HepG2 (cell line): ENCODE data around the gene RUNX2. TPM values are rescaled to one million over a fixed set of nuclear protein-coding genes. Genes with fewer than 3 reads are reported as not detected.

Source experiments
- ASH2L ChIP-seq: fragments of 300-600, 200-600 bp; sonication (generic); IDR thresholded peaks from 2 replicates; pipeline ENCODE4 v1.7.0; 2017; ENCODE audit warnings: low read depth, mild to moderate bottlenecking, moderate library complexity, mixed read lengths, low read length; ENCODE audit not compliant: insufficient read length
- CAMTA2 ChIP-seq: sonication (generic); formaldehyde crosslinking; IDR thresholded peaks from 2 replicates; pipeline ENCODE4 v1.4.0; 2020; ENCODE audit warnings: mild to moderate bottlenecking, missing genetic modification reagents, borderline replicate concordance
- FUBP1 ChIP-seq: sonication (generic); formaldehyde crosslinking; IDR thresholded peaks from 2 replicates; pipeline ENCODE4 v1.5.1; 2020; ENCODE audit warnings: missing genetic modification reagents, mild to moderate bottlenecking, borderline replicate concordance
- IRX3 ChIP-seq: sonication (generic); formaldehyde crosslinking; IDR thresholded peaks from 2 replicates; pipeline ENCODE4 v1.8.1; 2023; ENCODE audit warnings: mild to moderate bottlenecking, low read depth, missing genetic modification reagents, borderline replicate concordance
- KLF16 ChIP-seq, 2 experiments: sonication (generic) in 1 of 2; formaldehyde crosslinking in 1 of 2; IDR thresholded peaks; 2 replicates each; pipeline versions ENCODE4 v1.6.1 to v1.8.0; 2016 to 2023; ENCODE audit warnings: missing genetic modification reagents in 2 of 2, missing compliant biosample characterization in 1 of 2
- MTF2 ChIP-seq: sonication (generic); formaldehyde crosslinking; IDR thresholded peaks from 2 replicates; pipeline ENCODE4 v1.5.0; 2020; ENCODE audit warnings: missing genetic modification reagents, borderline replicate concordance
- MXD1 ChIP-seq: sonication (generic); formaldehyde crosslinking; IDR thresholded peaks from 2 replicates; pipeline ENCODE4 v1.4.0; 2020; ENCODE audit warnings: mild to moderate bottlenecking, missing genetic modification reagents
- POGK ChIP-seq: sonication (generic); formaldehyde crosslinking; conservative IDR thresholded peaks from 2 replicates; pipeline ENCODE4 v1.8.0; 2022; ENCODE audit warnings: mild to moderate bottlenecking, moderate library complexity, missing genetic modification reagents
- RBM22 ChIP-seq: fragments of 200-400 bp; formaldehyde crosslinking; optimal IDR thresholded peaks from 2 replicates; pipeline ENCODE3; 2017; ENCODE audit warnings: mild to moderate bottlenecking, low read length, moderate library complexity
- SIN3A ChIP-seq: IDR thresholded peaks from 2 replicates; pipeline ENCODE4 v1.6.1; 2011; ENCODE audit warnings: low read depth, mild to moderate bottlenecking, control low read depth, low read length, borderline replicate concordance
- SNAPC2 ChIP-seq: sonication (generic); formaldehyde crosslinking; IDR thresholded peaks from 2 replicates; pipeline ENCODE4 v1.8.1; 2022; ENCODE audit warnings: mild to moderate bottlenecking, missing genetic modification reagents
- TGIF2 ChIP-seq: IDR thresholded peaks from 2 replicates; pipeline ENCODE4 v1.6.1; 2016; ENCODE audit warnings: control low read depth, missing compliant biosample characterization
- ZBTB38 ChIP-seq: sonication (generic); formaldehyde crosslinking; IDR thresholded peaks from 2 replicates; pipeline ENCODE4 v1.5.1; 2020; ENCODE audit warnings: mild to moderate bottlenecking, missing genetic modification reagents
- ZFX ChIP-seq: sonication (generic); formaldehyde crosslinking; IDR thresholded peaks from 2 replicates; pipeline ENCODE4 v1.4.0; 2020; ENCODE audit warnings: mild to moderate bottlenecking, low read depth, missing genetic modification reagents, moderate library complexity
- ZNF121 ChIP-seq: sonication (generic); formaldehyde crosslinking; IDR thresholded peaks from 2 replicates; pipeline ENCODE4 v1.5.0; 2020; ENCODE audit warnings: mild to moderate bottlenecking, missing genetic modification reagents
- ZNF20 ChIP-seq: sonication (generic); formaldehyde crosslinking; IDR thresholded peaks from 2 replicates; pipeline ENCODE4 v1.4.0; 2020; ENCODE audit warnings: mild to moderate bottlenecking, moderate library complexity, missing genetic modification reagents
- ZNF225 ChIP-seq: sonication (generic); formaldehyde crosslinking; IDR thresholded peaks from 2 replicates; pipeline ENCODE4 v1.4.0; 2020; ENCODE audit warnings: mild to moderate bottlenecking, missing genetic modification reagents
- ZNF264 ChIP-seq: sonication (generic); formaldehyde crosslinking; IDR thresholded peaks from 2 replicates; pipeline ENCODE4 v1.4.0; 2020; ENCODE audit warnings: missing genetic modification reagents
- ZNF30 ChIP-seq: sonication (generic); formaldehyde crosslinking; IDR thresholded peaks from 2 replicates; pipeline ENCODE4 v1.5.0; 2020; ENCODE audit warnings: mild to moderate bottlenecking, missing genetic modification reagents
- ZNF567 ChIP-seq: sonication (generic); formaldehyde crosslinking; IDR thresholded peaks from 2 replicates; pipeline ENCODE4 v1.8.1; 2023; ENCODE audit warnings: mild to moderate bottlenecking, missing genetic modification reagents, borderline replicate concordance
- ZNF580 ChIP-seq: IDR thresholded peaks from 2 replicates; pipeline ENCODE4 v1.6.1; 2016; ENCODE audit warnings: low read depth, borderline replicate concordance
- ZNF776 ChIP-seq: sonication (generic); formaldehyde crosslinking; IDR thresholded peaks from 2 replicates; pipeline ENCODE4 v1.4.0; 2020; ENCODE audit warnings: mild to moderate bottlenecking, missing genetic modification reagents
- ZNF879 ChIP-seq: sonication (generic); formaldehyde crosslinking; IDR thresholded peaks from 2 replicates; pipeline ENCODE4 v1.8.1; 2023; ENCODE audit warnings: missing genetic modification reagents
- polyA plus RNA-seq, 8 experiments: library from polyadenylated mRNA; depleted of rRNA in 3 of 8; stranded (reverse) in 7 of 8; unstranded in 1 of 8; fragments of >200 nt; fragmentation: Illumina TruSeq in 4 of 8; extraction: Trizol in 4 of 8; gene quantifications; 2 replicates each; pipeline versions ENCODE4 v1.2.1 to v1.2.3, GENCODE V29; 2011 to 2016; ENCODE audit warnings: low read depth in 4 of 8, missing spikeins in 1 of 8, mixed read lengths in 1 of 8; ENCODE audit not compliant: insufficient read depth in 1 of 8
- total RNA-seq, 5 experiments: library from RNA; depleted of rRNA; stranded (reverse); fragments of >200 nt; fragmentation: Illumina TruSeq; extraction: Trizol; gene quantifications; 2 replicates each; pipeline ENCODE4 v1.2.3, GENCODE V29; 2016; ENCODE audit warnings: low read depth in 1 of 5

Gene RUNX2
- total and polyA plus RNA-seq, 2 of the 13 experiments (the other 11 are each of a cell fraction or from before 2014, with no cell fraction given) = not detected

- TF ChIP-seq RBM22 = no peak
- 0 out of 2 replicates have a peak, but pooled peaks have one; percentile 15 for TF ChIP-seq ZNF30
- 0 out of 2 replicates have a peak, but pooled peaks have one; percentile 1 for TF ChIP-seq ZNF264 (CRISPR knock-in tag)
- peak; percentile 5; the same call in 1 of the 2 replicates for TF ChIP-seq ZFX (CRISPR knock-in tag)
- TF ChIP-seq IRX3 (CRISPR knock-in tag) = 0 out of 2 replicates have a peak, but pooled peaks have one; percentile 6
- TF ChIP-seq ZNF776 (CRISPR knock-in tag) = 0 out of 2 replicates have a peak, but pooled peaks have one; percentile 33
- peak; percentile 20; the same call in 1 of the 2 replicates for TF ChIP-seq SIN3A
- peak; percentile 1; the same call in 1 of the 2 replicates for TF ChIP-seq ZNF121
- TF ChIP-seq ZNF225 (CRISPR knock-in tag) = peak; percentile 8; the same call in 1 of the 2 replicates
- TF ChIP-seq ZNF20 (CRISPR knock-in tag) = 0 out of 2 replicates have a peak, but pooled peaks have one; percentile 19
- TF ChIP-seq FUBP1 (CRISPR knock-in tag) = no peak
- 0 out of 2 replicates have a peak, but pooled peaks have one; percentile 3 for TF ChIP-seq TGIF2
- 0 out of 2 replicates have a peak, but pooled peaks have one; percentile 7 for TF ChIP-seq ZNF580
- TF ChIP-seq SNAPC2 = 0 out of 2 replicates have a peak, but pooled peaks have one; percentile 7
- TF ChIP-seq ZNF567 (CRISPR knock-in tag) = 0 out of 2 replicates have a peak, but pooled peaks have one; percentile 66
- 0 out of 2 replicates have a peak, but pooled peaks have one; percentile 43 for TF ChIP-seq MTF2 (CRISPR knock-in tag)
- TF ChIP-seq KLF16 (CRISPR knock-in tag; IDR thresholded peaks at IDR 0.05) = peak in 1 of 2 experiments; percentile 8; a peak in 2 of 4 replicates
- TF ChIP-seq ZNF879 = peak; percentile 9; the same call in 1 of the 2 replicates
- peak; percentile 1 for TF ChIP-seq ASH2L
- no peak for TF ChIP-seq MXD1 (CRISPR knock-in tag)
- 0 out of 2 replicates have a peak, but pooled peaks have one; percentile 19 for TF ChIP-seq POGK (CRISPR knock-in tag)
- TF ChIP-seq CAMTA2 (CRISPR knock-in tag) = no peak
- TF ChIP-seq ZBTB38 = peak; percentile 61
Observed at GRCh38 chr6:45378334-45378926, 50.3 kb downstream of the RUNX2 start (continued).
